Measurements from ENCODE around the gene SORT1.
"Not testable (repeated sequence)": the region's sequence is repeated elsewhere in the genome, so short reads cannot be mapped to it uniquely, and the experiment has no call there.

SORT1 gene

GRCh38 chr1:109379422-109379821 is 18.3 kb downstream of the SORT1 start:
- no peak for DNase-seq

- no peak for DNase-seq
Measured at GRCh38 chr1:109377698-109378097, 20.0 kb downstream of the SORT1 start.

GRCh38 chr1:109373696-109374095 is 24.0 kb downstream of the SORT1 start:
- DNase-seq = not testable (repeated sequence)

- DNase-seq = no peak
Measured at GRCh38 chr1:109373126-109373525, 24.6 kb downstream of the SORT1 start.

- DNase-seq = no peak
Measured at GRCh38 chr1:109372281-109372680, 25.4 kb downstream of the SORT1 start.

- no peak for DNase-seq
Measured at GRCh38 chr1:109371341-109371739, 26.4 kb downstream of the SORT1 start.

GRCh38 chr1:109370712-109371340 is 26.9 kb downstream of the SORT1 start:
- DNase-seq = no peak

GRCh38 chr1:109369167-109369746 is 28.5 kb downstream of the SORT1 start:
- DNase-seq = no peak

GRCh38 chr1:109368464-109368863 is 29.3 kb downstream of the SORT1 start:
- no peak for DNase-seq

- no peak for DNase-seq
Measured at GRCh38 chr1:109367626-109368025, 30.1 kb downstream of the SORT1 start.

- DNase-seq = no peak
Measured at GRCh38 chr1:109365642-109366204, 32.0 kb downstream of the SORT1 start.

GRCh38 chr1:109361649-109362048 is 36.1 kb downstream of the SORT1 start:
- no peak for DNase-seq

- no peak for DNase-seq
Measured at GRCh38 chr1:109361069-109361468, 36.6 kb downstream of the SORT1 start.

- no peak for DNase-seq
Measured at GRCh38 chr1:109357616-109358015, 40.1 kb downstream of the SORT1 start.

- no peak for DNase-seq
Measured at GRCh38 chr1:109356915-109357314, 40.8 kb downstream of the SORT1 start.

GRCh38 chr1:109356505-109356904 is 41.2 kb downstream of the SORT1 start:
- no peak for DNase-seq

GRCh38 chr1:109354929-109355328 is 42.8 kb downstream of the SORT1 start:
- no peak for DNase-seq

GRCh38 chr1:109351457-109351856 is 46.3 kb downstream of the SORT1 start:
- DNase-seq = no peak

- DNase-seq = no peak
Measured at GRCh38 chr1:109350655-109351054, 47.1 kb downstream of the SORT1 start.

GRCh38 chr1:109350182-109350581 is 47.5 kb downstream of the SORT1 start:
- no peak for DNase-seq

GRCh38 chr1:109347511-109347910 is 50.2 kb downstream of the SORT1 start:
- DNase-seq = no peak

GRCh38 chr1:109341944-109342930 is 55.5 kb downstream of the SORT1 start:
- DNase-seq = no peak

- DNase-seq = no peak
Measured at GRCh38 chr1:109338608-109339007, 59.1 kb downstream of the SORT1 start.
